GM12875 (cell line): ENCODE results near the gene VAV2.

ENCODE experiments used
- H3K4me3 ChIP-seq: one replicate; pipeline ENCODE4 v1.5.1; 2011; ENCODE audit warnings: low read depth, low read length, control low read depth
- CTCF ChIP-seq: IDR thresholded peaks from 2 replicates; pipeline ENCODE4 v1.5.1; 2011; ENCODE audit warnings: low read depth, mild to moderate bottlenecking, control low read depth, inconsistent platforms, low read length, moderate library complexity, borderline replicate concordance; ENCODE audit not compliant: insufficient read depth

The VAV2 gene

GRCh38 chr9:133784731-133785561 lies 207.2 kb downstream of the VAV2 start:
- H3K4me3 ChIP-seq, result no peak overlapping the region
- no peak for TF ChIP-seq CTCF

GRCh38 chr9:133783331-133783731 lies 208.8 kb downstream of the VAV2 start:
- no peak for TF ChIP-seq CTCF
- H3K4me3 ChIP-seq, result no peak overlapping the region

GRCh38 chr9:133782157-133783130 lies 209.7 kb downstream of the VAV2 start:
- TF ChIP-seq CTCF, result peak; percentile 79
- H3K4me3 ChIP-seq, result no peak overlapping the region

- no peak overlapping the region for H3K4me3 ChIP-seq
- TF ChIP-seq CTCF, result no peak
Measured at GRCh38 chr9:133781828-133782135, 210.3 kb downstream of the VAV2 start.

- no peak for TF ChIP-seq CTCF
- H3K4me3 ChIP-seq, result no peak overlapping the region
Measured at GRCh38 chr9:133780962-133781827, 210.9 kb downstream of the VAV2 start.

GRCh38 chr9:133780404-133780945 lies 211.6 kb downstream of the VAV2 start:
- H3K4me3 ChIP-seq, result no peak overlapping the region
- no peak for TF ChIP-seq CTCF
